Lung (tissue), 12 donors: ENCODE results near the gene GRK1. TPM values are rescaled to one million over a fixed set of nuclear protein-coding genes. Genes with fewer than 3 reads are reported as not detected.

ENCODE experiments used
- ATAC-seq: fragments of 200-7000 bp; cut with Tn5 transposase; one replicate; pipeline ENCODE4 v1.9.1; 2020; ENCODE audit warnings: moderate number of reproducible peaks; ENCODE audit not compliant: insufficient read depth, low FRiP score
- DNase-seq, 3 donors: peaks; one replicate each; pipeline ENCODE4 v3.0.0-alpha.2; 2013 to 2017
- H3K27ac ChIP-seq, 2 donors: one replicate each; pipeline ENCODE4 v1.5.1; 2013; ENCODE audit warnings: mild to moderate bottlenecking in 2 of 2, moderate library complexity in 2 of 2, control low read depth in 1 of 2, inconsistent platforms in 1 of 2, low read depth in 1 of 2, low read length in 1 of 2
- H3K27me3 ChIP-seq, 3 donors: one replicate each; pipeline ENCODE4 v1.5.1; 2013; ENCODE audit warnings: low read length in 2 of 3; ENCODE audit not compliant: control insufficient read depth in 3 of 3, insufficient read depth in 3 of 3
- H3K36me3 ChIP-seq, 4 donors: one replicate each; pipeline ENCODE4 v1.5.1; 2013; ENCODE audit warnings: low read length in 4 of 4, mild to moderate bottlenecking in 1 of 4, moderate library complexity in 1 of 4; ENCODE audit not compliant: control insufficient read depth in 4 of 4, insufficient read depth in 4 of 4
- H3K4me1 ChIP-seq, 5 donors: one replicate each; pipeline ENCODE4 v1.5.1; 2013; ENCODE audit warnings: low read length in 5 of 5, mild to moderate bottlenecking in 2 of 5, moderate library complexity in 1 of 5; ENCODE audit not compliant: control insufficient read depth in 5 of 5, insufficient read depth in 5 of 5
- H3K4me3 ChIP-seq: one replicate; pipeline ENCODE4 v1.5.1; 2013; ENCODE audit warnings: mild to moderate bottlenecking, control low read depth, moderate library complexity
- H3K9ac ChIP-seq, 2 donors: one replicate each; pipeline ENCODE4 v1.5.1; 2013; ENCODE audit warnings: low read length in 2 of 2, control low read depth in 1 of 2; ENCODE audit not compliant: insufficient read depth in 1 of 2
- H3K9me3 ChIP-seq, 4 donors: one replicate each; pipeline ENCODE4 v1.5.1; 2013; ENCODE audit warnings: low read length in 3 of 4, mild to moderate bottlenecking in 1 of 4, moderate library complexity in 1 of 4; ENCODE audit not compliant: control insufficient read depth in 4 of 4, insufficient read depth in 3 of 4
- CTCF ChIP-seq: IDR thresholded peaks from 2 replicates; pipeline ENCODE4 v1.5.1; 2012; ENCODE audit warnings: mild to moderate bottlenecking; ENCODE audit errors: control extremely low read depth, extremely low read depth
- WGBS, 2 donors: extraction: QIAGEN DNeasy Blood & Tissue Kit; methylation state at CpG; one replicate each; pipeline ENCODE4 v1.1.7; 2013; 5-methylcytosine and 5-hydroxymethylcytosine counted together
- polyA plus RNA-seq, 2 donors: library from polyadenylated mRNA; stranded (reverse); fragments of 200-250 nt; gene quantifications; one replicate each; pipeline ENCODE4 v1.2.1, GENCODE V29; 2013
- total RNA-seq, 2 donors: library from RNA; depleted of rRNA in 1 of 2; stranded (reverse); fragments of >200 nt in 1 of 2; gene quantifications; one replicate each; pipeline ENCODE4 v1.2.1, GENCODE V29; 2014 to 2021
- donor health status: control.
- donor health status: control.
- donor health status: Bipolar disorder and iron deficiency.
- donor health status: healthy.
- donor health status: DM: yes; HTN: yes; CAD: no.

The GRK1 gene
- total and polyA plus RNA-seq, 4 donors = 0.03 to 3.1 TPM; not detected in 2

- Histone ChIP-seq H3K27me3 (peaks cover 0 to 4% (median 3%) of the 10 kb centered on the region in 3 donors), H3K9me3 (peaks cover 0 to 5% (median 4%) of the 10 kb centered on the region in 4 donors), H3K27ac (no peak overlapping the region), H3K9ac (no peak overlapping the region), H3K4me3 (no peak overlapping the region), H3K4me1 (peaks cover 0 to 8% (median 0%) of the 10 kb centered on the region in 5 donors), H3K36me3 (no peaks in the 10 kb centered on the region)
- DNase-seq = peak in 1 of 3 donors; percentile 1
- no peak for ATAC-seq
- no peak for TF ChIP-seq CTCF
- WGBS, 2 donors = 76 to 84% methylated on average over 35 of the region's 35 CpGs
These were observed 109.5 kb downstream of the GRK1 start for GRCh38 chr13:113776231-113777125.

- Histone ChIP-seq H3K36me3 (no peaks in the 10 kb centered on the region), H3K27me3 (peaks cover 0 to 4% (median 3%) of the 10 kb centered on the region in 3 donors), H3K27ac (no peak overlapping the region), H3K4me1 (peaks cover 0 to 8% (median 0%) of the 10 kb centered on the region in 5 donors), H3K9me3 (peaks cover 0 to 5% (median 2%) of the 10 kb centered on the region in 4 donors), H3K9ac (no peak overlapping the region), H3K4me3 (no peak overlapping the region)
- 47 to 49% methylated on average over 29 of the region's 29 CpGs for WGBS, 2 donors
- ATAC-seq (no peak), DNase-seq (peak; percentile 26 to 64 (median 58))
- no peak for TF ChIP-seq CTCF
These were observed 110.6 kb downstream of the GRK1 start for GRCh38 chr13:113777311-113778260.

GRCh38 chr13:113781571-113781970 lies 114.6 kb downstream of the GRK1 start:
- WGBS, 2 donors = 90 to 91% methylated on average over 2 of the region's 2 CpGs
- H3K9me3 ChIP-seq = peaks cover 0 to 10% (median 1%) of the 10 kb centered on the region in 4 donors
- peaks cover 0 to 3% (median 0%) of the 10 kb centered on the region in 5 donors for H3K4me1 ChIP-seq
- ATAC-seq (no peak), DNase-seq (no peak)
- H3K27me3 ChIP-seq = peaks cover 0 to 2% (median 0%) of the 10 kb centered on the region in 3 donors
- no peak for TF ChIP-seq CTCF
- no peak overlapping the region for H3K27ac ChIP-seq
- peaks cover 0 to 2% (median 0%) of the 10 kb centered on the region in 4 donors for H3K36me3 ChIP-seq
- no peak overlapping the region for H3K9ac ChIP-seq
- H3K4me3 ChIP-seq = no peak overlapping the region
